ENCODE data around the gene KLHL26.
"Not testable (repeated sequence)": the region's sequence is repeated elsewhere in the genome, so short reads cannot be mapped to it uniquely, and the experiment has no call there.

The KLHL26 gene

GRCh38 chr19:18599485-18599884 lies 37.3 kb upstream of the KLHL26 start:
- no peak overlapping the region for H3K4me3 ChIP-seq (ENCODE audit: low read length)
- no peak for DNase-seq (ENCODE audit: low read depth, low spot score)

- DNase-seq (ENCODE audit: low read depth, low spot score); H3K4me3 ChIP-seq (ENCODE audit: low read length): not testable (repeated sequence)
These were observed 36.0 kb upstream of the KLHL26 start for GRCh38 chr19:18600692-18601397.

- DNase-seq (ENCODE audit: low read depth, low spot score), result no peak
- H3K4me3 ChIP-seq (ENCODE audit: low read length), result no peak overlapping the region
These were observed 35.0 kb upstream of the KLHL26 start for GRCh38 chr19:18601875-18602274.

- H3K4me3 ChIP-seq (ENCODE audit: low read length), result no peak overlapping the region
- DNase-seq (ENCODE audit: low read depth, low spot score), result no peak
These were observed 33.4 kb upstream of the KLHL26 start for GRCh38 chr19:18603255-18603957.

- no peak overlapping the region for H3K4me3 ChIP-seq (ENCODE audit: low read length)
- no peak for DNase-seq (ENCODE audit: low read depth, low spot score)
These were observed 32.6 kb upstream of the KLHL26 start for GRCh38 chr19:18603958-18604819.

DNA sequence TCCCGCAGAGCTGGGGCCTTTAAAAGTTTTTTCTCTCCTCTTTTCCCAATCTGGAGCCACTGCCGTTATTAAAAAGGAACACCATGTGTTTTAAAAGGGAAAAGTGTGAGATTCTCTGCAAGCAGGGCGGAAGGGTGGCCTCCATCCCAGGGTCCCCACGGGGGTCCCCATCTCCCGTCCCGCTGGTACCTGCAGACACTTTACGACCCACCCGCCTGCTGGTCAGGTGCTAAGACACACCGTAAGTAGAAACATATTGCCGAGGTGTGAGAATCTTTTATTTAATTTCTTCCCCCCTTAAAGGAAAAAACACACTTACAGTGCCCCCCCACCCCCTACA lies 32.0 kb upstream of the KLHL26 start:
- no peak overlapping the region for H3K4me3 ChIP-seq (ENCODE audit: low read length)
- no peak for DNase-seq (ENCODE audit: low read depth, low spot score)

DNA sequence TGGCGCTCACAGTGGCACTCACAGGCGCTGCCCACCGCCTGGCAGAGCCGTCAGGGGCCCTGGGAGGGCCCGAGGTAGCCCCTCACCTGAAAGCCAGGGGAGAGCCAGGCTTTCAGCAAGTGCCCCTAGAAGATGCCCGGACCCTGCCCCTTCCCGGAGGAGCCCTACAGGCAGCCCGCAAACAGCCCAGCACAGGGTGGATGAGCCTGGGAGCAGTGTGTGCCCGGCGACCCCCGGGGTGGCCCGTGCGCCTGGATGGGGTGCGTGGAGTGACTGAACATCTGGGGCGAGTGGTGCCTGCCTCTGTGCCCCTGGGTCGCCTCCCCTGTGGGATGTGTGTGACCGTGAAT lies 31.7 kb upstream of the KLHL26 start:
- no peak overlapping the region for H3K4me3 ChIP-seq (ENCODE audit: low read length)
- no peak for DNase-seq (ENCODE audit: low read depth, low spot score)

- no peak overlapping the region for H3K4me3 ChIP-seq (ENCODE audit: low read length)
These were observed 31.1 kb upstream of the KLHL26 start for GRCh38 chr19:18605546-18606280.

DNA sequence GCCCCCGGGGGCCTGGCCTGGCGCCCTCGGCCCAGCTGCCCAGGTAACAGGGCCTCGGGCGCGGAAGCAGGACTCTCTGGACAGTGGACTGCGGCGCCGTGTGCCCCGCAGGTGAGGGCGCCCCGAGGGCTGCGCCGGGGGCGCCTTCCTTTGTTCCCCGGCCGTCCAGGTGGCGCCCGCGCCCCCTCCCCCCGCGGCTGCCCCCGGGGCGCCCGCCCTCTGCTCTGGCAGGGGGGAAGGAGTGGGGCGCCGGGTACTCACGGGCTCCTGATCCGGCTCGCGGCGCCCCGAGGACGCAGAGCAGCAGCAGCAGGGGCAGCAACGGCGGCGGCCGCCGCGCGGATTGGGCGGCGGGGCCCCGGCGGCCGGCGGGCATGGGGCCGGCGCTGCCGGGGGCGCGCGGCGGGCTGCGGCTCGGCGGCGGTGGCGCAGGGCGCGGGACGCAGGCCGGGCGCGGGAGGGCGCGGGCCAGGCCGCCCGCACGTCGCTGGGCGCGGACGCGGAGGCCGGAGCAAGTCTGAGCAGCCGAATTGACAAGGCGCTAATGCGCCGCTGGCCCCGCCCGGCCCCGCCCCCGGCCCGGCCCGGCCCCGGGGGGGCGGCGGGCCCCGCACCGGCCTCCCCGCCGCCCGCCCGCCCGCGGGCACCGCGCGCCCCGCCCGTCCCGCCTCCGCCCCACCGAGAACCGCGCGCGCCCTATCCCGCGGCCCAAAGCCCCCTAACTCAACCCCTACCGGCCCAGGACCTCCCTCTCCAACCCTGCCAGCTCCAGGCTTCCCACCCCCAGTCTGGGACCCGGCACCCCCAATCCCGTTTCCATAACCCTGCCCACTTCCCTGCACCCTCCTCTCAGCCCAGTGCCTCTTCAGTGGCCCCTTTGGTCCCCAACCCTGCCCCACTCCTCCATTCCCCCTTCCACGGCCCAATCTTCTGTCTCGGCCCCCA lies 30.3 kb upstream of the KLHL26 start, which contains the start of gene CRLF1:
Gene CRLF1 (minus strand): TSS at position 519 of the 945 bp plus-strand sequence. CDS start 143 bp downstream, at position 376.
- H3K4me3 ChIP-seq (ENCODE audit: low read length), result no peak within 1 kb of the TSS
- DNase-seq (ENCODE audit: low read depth, low spot score), result no peak

More at GRCh38 chr19:18605546-18606280, 31.1 kb upstream of the KLHL26 start:
- DNase-seq (ENCODE audit: low read depth, low spot score), result no peak

DNA sequence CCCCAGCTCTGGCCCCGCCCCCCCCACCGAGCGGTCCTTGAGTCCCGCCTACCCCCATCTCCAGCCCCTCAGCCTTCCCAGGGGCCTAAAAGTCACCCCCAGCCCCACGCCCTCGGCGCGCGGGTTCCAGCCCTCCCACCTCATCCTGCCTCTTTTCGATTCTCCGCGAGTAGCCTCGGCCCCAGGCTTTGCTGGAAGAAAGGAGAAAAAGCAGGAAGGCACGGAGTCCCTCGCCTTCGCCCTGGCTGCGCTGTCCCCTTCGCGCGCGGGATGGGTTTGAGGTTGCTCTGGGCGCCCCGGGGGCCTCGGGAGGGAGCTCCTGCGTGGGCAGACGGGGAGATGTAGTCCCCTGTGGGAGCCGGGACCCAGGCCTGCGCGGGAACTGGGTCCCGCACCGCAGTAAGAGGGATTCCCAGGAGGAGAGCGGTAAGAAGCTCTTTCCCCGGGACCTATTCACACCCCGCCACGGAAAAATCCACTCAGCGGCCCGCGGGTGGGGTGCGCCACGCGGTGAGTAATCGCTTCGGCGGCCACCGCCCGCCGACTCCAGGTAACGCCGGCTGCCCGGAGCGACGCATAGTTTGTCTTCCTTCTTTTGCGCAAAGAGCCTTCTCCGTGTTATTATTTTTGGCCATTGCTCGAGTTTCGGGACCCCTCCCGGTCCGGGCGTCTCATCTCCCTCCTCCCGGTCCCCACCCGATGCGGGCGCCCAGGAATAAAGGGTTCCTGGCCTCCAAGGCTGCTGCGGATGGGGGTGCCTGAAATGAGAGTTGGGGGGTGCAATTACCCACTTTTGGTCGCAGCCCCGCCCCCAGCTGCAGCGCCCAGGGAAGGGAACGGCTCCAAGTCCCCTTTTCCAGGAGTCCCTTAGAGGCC lies 29.4 kb upstream of the KLHL26 start:
- no peak overlapping the region for H3K4me3 ChIP-seq (ENCODE audit: low read length)
- no peak for DNase-seq (ENCODE audit: low read depth, low spot score)

DNA sequence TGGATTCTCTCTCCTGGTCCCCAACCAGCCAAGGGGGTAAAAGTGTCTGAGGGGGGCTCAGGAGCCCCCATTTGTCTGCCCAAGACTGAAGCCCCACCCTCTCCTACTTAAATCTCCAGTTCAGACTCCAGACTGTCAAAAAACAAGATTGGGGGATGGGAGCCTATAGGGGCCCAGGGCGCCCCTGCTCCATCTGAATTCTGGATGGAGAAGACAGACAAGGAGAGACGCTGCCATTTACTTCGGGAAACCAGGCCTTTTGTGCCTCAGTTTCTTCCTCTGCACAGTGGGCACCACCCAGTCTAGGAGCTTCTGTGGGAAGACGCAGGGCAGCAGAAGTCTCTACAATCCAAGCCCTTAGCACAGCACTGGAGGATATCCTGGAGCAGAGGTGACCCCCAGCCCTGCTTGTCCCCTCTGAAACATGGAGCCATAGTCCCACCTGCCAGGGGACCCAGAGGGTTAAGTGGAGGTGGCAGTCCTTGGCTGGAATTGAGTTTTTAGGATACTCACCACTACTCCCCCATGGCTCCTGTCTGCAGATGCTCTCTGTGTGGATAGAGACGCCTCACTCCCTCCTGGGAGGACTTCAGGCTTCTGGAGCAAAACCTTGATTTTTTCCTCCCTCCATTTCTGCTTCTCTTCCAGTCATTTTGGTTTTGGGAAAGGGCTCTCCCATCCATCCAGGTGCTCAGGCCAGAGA lies 28.6 kb upstream of the KLHL26 start:
- no peak overlapping the region for H3K4me3 ChIP-seq (ENCODE audit: low read length)
- DNase-seq (ENCODE audit: low read depth, low spot score), result no peak

GRCh38 chr19:18608805-18609716 lies 27.8 kb upstream of the KLHL26 start:
- no peak for DNase-seq (ENCODE audit: low read depth, low spot score)
- no peak overlapping the region for H3K4me3 ChIP-seq (ENCODE audit: low read length)

DNA sequence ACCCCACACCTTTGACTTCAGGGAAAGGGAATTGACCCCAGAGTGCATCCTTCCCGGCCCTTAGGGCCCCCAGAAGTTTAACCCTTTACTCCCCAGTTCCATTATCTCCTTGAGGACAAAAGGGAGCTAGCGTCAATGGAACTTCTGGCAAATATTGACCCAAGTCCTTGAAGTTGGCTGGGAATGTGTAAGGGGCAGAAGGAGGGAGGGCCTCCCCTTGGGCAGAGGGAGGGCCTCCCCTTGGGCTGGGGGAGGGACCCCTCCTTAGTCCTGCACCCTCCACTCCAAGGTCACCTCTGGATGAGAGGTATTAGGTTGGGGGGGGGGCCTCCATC lies 27.1 kb upstream of the KLHL26 start:
- no peak for DNase-seq (ENCODE audit: low read depth, low spot score)
- no peak overlapping the region for H3K4me3 ChIP-seq (ENCODE audit: low read length)

- no peak for DNase-seq (ENCODE audit: low read depth, low spot score)
- H3K4me3 ChIP-seq (ENCODE audit: low read length), result no peak overlapping the region
These were observed 26.6 kb upstream of the KLHL26 start for GRCh38 chr19:18610245-18610555.

DNA sequence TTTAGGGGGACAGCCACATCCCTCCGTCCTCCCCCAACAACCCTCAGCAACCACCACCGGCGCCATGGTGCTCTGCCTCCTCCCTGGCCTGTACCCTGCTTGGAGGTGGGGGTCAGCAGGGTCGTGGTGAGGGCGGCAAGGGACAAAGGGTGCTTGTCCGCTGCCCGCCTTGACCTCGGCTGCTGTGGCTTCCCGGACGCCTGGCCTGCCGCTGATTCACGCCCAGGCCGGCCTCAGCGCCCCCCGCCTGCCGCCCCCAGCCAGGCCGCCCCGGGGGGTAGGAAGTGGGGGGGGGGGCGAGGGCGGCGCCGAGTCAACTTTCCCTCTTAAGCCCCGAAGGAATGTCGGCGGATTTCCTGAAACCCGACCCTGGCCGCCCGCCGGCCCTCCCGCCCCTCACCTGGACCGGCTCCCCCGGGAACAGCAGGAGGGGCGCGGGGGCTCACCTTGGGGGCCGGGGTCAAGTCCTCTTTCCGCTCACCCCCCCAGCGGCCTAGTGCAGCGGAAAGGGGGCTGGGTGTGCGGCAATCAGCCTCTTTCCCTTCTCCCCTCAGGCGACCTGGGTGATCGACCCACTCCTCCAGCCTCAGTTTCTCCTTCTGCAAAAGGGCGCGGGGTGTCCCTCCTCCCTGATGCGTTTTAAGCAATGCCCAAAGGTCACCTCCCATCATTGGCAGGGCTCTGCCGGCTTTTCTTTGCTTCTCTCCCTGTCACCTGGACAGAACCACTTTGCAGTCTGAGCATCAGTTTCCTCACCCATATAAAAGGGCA lies 26.1 kb upstream of the KLHL26 start:
- no peak for DNase-seq (ENCODE audit: low read depth, low spot score)
- H3K4me3 ChIP-seq (ENCODE audit: low read length), result no peak overlapping the region

All from Jurkat, Clone E6-1 (cell line).